Hindlimb muscle (tissue), 1 donor: ENCODE measurements around the gene ITPKB. TPM values are rescaled to one million over a fixed set of nuclear protein-coding genes. Genes with fewer than 3 reads are reported as not detected.
A peak's percentile ranks its signal among the peaks of the same experiment; 100 is the strongest.

Experiments used
- DNase-seq: peaks from one replicate; pipeline ENCODE4 v3.0.0-alpha.2; 2013
- polyA plus RNA-seq: library from polyadenylated mRNA; unstranded; fragments of 120-200 nt; gene quantifications from one replicate; pipeline ENCODE4 v1.2.1, GENCODE V29; 2013; ENCODE audit not compliant: insufficient read length

Gene ITPKB
- polyA plus RNA-seq, 1 donor = 25.1 TPM

GRCh38 chr1:226634611-226635246 lies 104.4 kb downstream of the ITPKB start:
- no peak for DNase-seq

GRCh38 chr1:226634166-226634588 lies 104.9 kb downstream of the ITPKB start:
- DNase-seq = peak; percentile 78

GRCh38 chr1:226633541-226634165 lies 105.4 kb downstream of the ITPKB start:
- no peak for DNase-seq

- no peak for DNase-seq
These were observed 106.1 kb downstream of the ITPKB start for GRCh38 chr1:226632922-226633351.

GRCh38 chr1:226632169-226632879 lies 106.8 kb downstream of the ITPKB start:
- DNase-seq = no peak

- no peak for DNase-seq
These were observed 107.7 kb downstream of the ITPKB start for GRCh38 chr1:226631229-226632000.

GRCh38 chr1:226630592-226630991 lies 108.5 kb downstream of the ITPKB start:
- no peak for DNase-seq

- DNase-seq = no peak
These were observed 109.1 kb downstream of the ITPKB start for GRCh38 chr1:226629896-226630550.

- DNase-seq = no peak
These were observed 109.7 kb downstream of the ITPKB start for GRCh38 chr1:226629210-226629895.

- peak; percentile 38 for DNase-seq
These were observed 110.4 kb downstream of the ITPKB start for GRCh38 chr1:226628612-226629155.

GRCh38 chr1:226627924-226628611 lies 111.0 kb downstream of the ITPKB start:
- no peak for DNase-seq

- DNase-seq = no peak
These were observed 111.9 kb downstream of the ITPKB start for GRCh38 chr1:226627050-226627755.

GRCh38 chr1:226626577-226626956 lies 112.5 kb downstream of the ITPKB start:
- DNase-seq = peak; percentile 78

GRCh38 chr1:226625832-226626576 lies 113.1 kb downstream of the ITPKB start:
- DNase-seq = no peak

- no peak for DNase-seq
These were observed 113.8 kb downstream of the ITPKB start for GRCh38 chr1:226625326-226625725.

- no peak for DNase-seq
These were observed 114.6 kb downstream of the ITPKB start for GRCh38 chr1:226624526-226624925.

GRCh38 chr1:226622012-226622411 lies 117.1 kb downstream of the ITPKB start:
- DNase-seq = no peak

- no peak for DNase-seq
These were observed 120.1 kb downstream of the ITPKB start for GRCh38 chr1:226619031-226619430.

GRCh38 chr1:226618380-226618779 lies 120.7 kb downstream of the ITPKB start:
- no peak for DNase-seq
